HCT116 (cell line): ENCODE data around the gene DCAF5. TPM values are rescaled to one million over a fixed set of nuclear protein-coding genes. Genes with fewer than 3 reads are reported as not detected.

Experiments
- ATAC-seq: fragments of 200-7000 bp; cut with Tn5 transposase; 2 replicates; pipeline ENCODE4 v1.9.1; 2020; ENCODE audit warnings: mild to moderate bottlenecking, moderate library complexity
- BruUV-seq: library from RNA; stranded (reverse); fragments of 400-500 nt; replicated peaks from 2 replicates; lab custom pipeline; 2021; lab: Mats Ljungman, UMichigan
- CTCF ChIA-PET: fragments of 300-600 bp; sonication (Branson Sonifier 250); formaldehyde crosslinking; loops from one replicate; lab custom pipeline; 2021; ENCODE audit warnings: antibody characterized with exemption; lab: Charles Lee
- POLR2A ChIA-PET: fragments of 300-600, 350-600 bp; sonication (Branson Sonifier 250); formaldehyde crosslinking; loops from one replicate; lab custom pipeline; 2021; ENCODE audit warnings: antibody characterized with exemption; lab: Charles Lee
- RAD21 ChIA-PET, 2 experiments: fragments of 300-600 bp; sonication (Branson Sonifier 250); formaldehyde crosslinking; loops; one replicate each; lab custom pipeline; 2023; ENCODE audit warnings: low total read pairs in 2 of 2; ENCODE audit not compliant: uncharacterized antibody in 2 of 2, unreplicated experiment in 2 of 2, low non-redundant PET in 1 of 2; lab: Charles Lee
- DNase-seq: peaks from one replicate; pipeline ENCODE4 v3.0.0-alpha.2; 2010; ENCODE audit warnings: low read depth, low spot score
- H2AFZ ChIP-seq: fragments of 200-600 bp; shearing (Covaris generic), sonication (generic); 2 replicates; pipeline ENCODE4 v1.6.1; 2017; ENCODE audit warnings: low read depth, mixed run types, mixed read lengths, antibody characterized with exemption, low read length; ENCODE audit not compliant: poor library complexity, severe bottlenecking
- H3K27ac ChIP-seq: 2 replicates; pipeline ENCODE4 v1.5.1; 2012; ENCODE audit warnings: low read depth, low read length
- H3K27me3 ChIP-seq: fragments of 200-600 bp; sonication (generic); 2 replicates; pipeline ENCODE4 v1.6.1; 2016; ENCODE audit warnings: mixed run types, low read length, mixed read lengths; ENCODE audit not compliant: insufficient read depth
- H3K36me3 ChIP-seq, 2 experiments: fragments of 200-500 bp in 1 of 2; fragments of 200-600 bp in 1 of 2; sonication (Bioruptor generic) in 1 of 2; sonication (generic) in 1 of 2; 2 replicates each; pipeline versions ENCODE4 v1.5.1 to v1.6.1; 2014 to 2016; ENCODE audit warnings: low read length in 2 of 2, inconsistent platforms in 1 of 2, mixed read lengths in 1 of 2, mixed run types in 1 of 2; ENCODE audit not compliant: insufficient read depth in 2 of 2, control insufficient read depth in 1 of 2
- H3K4me1 ChIP-seq, 2 experiments: fragments of 200-600 bp in 1 of 2; sonication (generic) in 1 of 2; 2 replicates each; pipeline versions ENCODE4 v1.5.1 to v1.6.1; 2012 to 2017; ENCODE audit warnings: low read length in 2 of 2, inconsistent platforms in 1 of 2, mild to moderate bottlenecking in 1 of 2, mixed read lengths in 1 of 2, mixed run types in 1 of 2, moderate library complexity in 1 of 2; ENCODE audit not compliant: insufficient read depth in 2 of 2, control insufficient read depth in 1 of 2
- H3K4me2 ChIP-seq: fragments of 200-600 bp; sonication (generic); 2 replicates; pipeline ENCODE4 v1.6.1; 2017; ENCODE audit warnings: mixed run types, low read length, mixed read lengths
- H3K4me3 ChIP-seq, 2 experiments: fragments of 200-600 bp in 1 of 2; sonication (generic) in 1 of 2; replicated peaks in 1 of 2; 2 replicates each; pipeline ENCODE4 v1.5.1; 2011 to 2016; ENCODE audit warnings: low read length in 2 of 2, control low read depth in 1 of 2, low read depth in 1 of 2, mild to moderate bottlenecking in 1 of 2, mixed read lengths in 1 of 2, mixed run types in 1 of 2
- H3K79me2 ChIP-seq: fragments of 200-600 bp; sonication (generic); 2 replicates; pipeline ENCODE4 v1.6.1; 2017; ENCODE audit warnings: mild to moderate bottlenecking, mixed run types, low read length, moderate library complexity, mixed read lengths; ENCODE audit not compliant: insufficient read depth
- H3K9ac ChIP-seq: fragments of 200-600 bp; sonication (generic); 2 replicates; pipeline ENCODE4 v1.6.1; 2016; ENCODE audit warnings: low read length, mixed read lengths
- H3K9me2 ChIP-seq: fragments of 200-600 bp; sonication (generic), shearing (Covaris generic); 2 replicates; pipeline ENCODE4 v1.6.1; 2017; ENCODE audit warnings: mixed run types, mild to moderate bottlenecking, moderate library complexity; ENCODE audit not compliant: insufficient read depth
- H3K9me3 ChIP-seq, 2 experiments: fragments of 200-500 bp in 1 of 2; fragments of 200-600 bp in 1 of 2; sonication (Bioruptor generic) in 1 of 2; sonication (generic) in 1 of 2; 2 replicates each; pipeline ENCODE4 v1.6.1; 2014 to 2017; ENCODE audit warnings: low read length in 2 of 2, mixed read lengths in 2 of 2, inconsistent platforms in 1 of 2, low read depth in 1 of 2, mild to moderate bottlenecking in 1 of 2, mixed run types in 1 of 2, moderate library complexity in 1 of 2; ENCODE audit not compliant: control insufficient read depth in 1 of 2, insufficient read depth in 1 of 2
- H4K20me1 ChIP-seq: fragments of 200-600 bp; sonication (generic), shearing (Covaris generic); 2 replicates; pipeline ENCODE4 v1.6.1; 2017; ENCODE audit warnings: mixed run types, mild to moderate bottlenecking, moderate library complexity; ENCODE audit not compliant: insufficient read depth
- CBX3 ChIP-seq: IDR thresholded peaks from 2 replicates; pipeline ENCODE4 v1.6.1; 2012; ENCODE audit warnings: low read depth
- CEBPB ChIP-seq: IDR thresholded peaks from 2 replicates; pipeline ENCODE4 v1.6.1; 2012; ENCODE audit warnings: low read depth
- CTCF ChIP-seq, 3 experiments: fragments of 200-600 bp in 1 of 3; sonication (generic) in 1 of 3; IDR thresholded peaks in 2 of 3; conservative IDR thresholded peaks in 1 of 3; 2 replicates each; pipeline ENCODE4 v1.5.1; 2012 to 2017; ENCODE audit warnings: low read depth in 2 of 3, low read length in 2 of 3, antibody characterized with exemption in 1 of 3, borderline replicate concordance in 1 of 3, control low read depth in 1 of 3, mild to moderate bottlenecking in 1 of 3, mixed read lengths in 1 of 3, mixed run types in 1 of 3, moderate library complexity in 1 of 3; ENCODE audit not compliant: insufficient read depth in 1 of 3
- EZH2 ChIP-seq: fragments of 200-600 bp; sonication (generic); IDR thresholded peaks from 2 replicates; pipeline ENCODE4 v1.6.1; 2017; ENCODE audit warnings: antibody characterized with exemption, mixed run types
- MAX ChIP-seq: IDR thresholded peaks from 2 replicates; pipeline ENCODE4 v1.6.1; 2012
- POLR2A ChIP-seq: IDR thresholded peaks from 2 replicates; pipeline ENCODE4 v1.7.0; 2011; ENCODE audit warnings: borderline replicate concordance; ENCODE audit not compliant: insufficient read depth, insufficient read length; ENCODE audit errors: extremely low read depth
- POLR2AphosphoS5 ChIP-seq: IDR thresholded peaks from 2 replicates; pipeline ENCODE4 v1.6.1; 2011; ENCODE audit warnings: mild to moderate bottlenecking, low read depth, low read length, moderate library complexity
- SIN3A ChIP-seq: IDR thresholded peaks from 2 replicates; pipeline ENCODE4 v1.6.1; 2012; ENCODE audit warnings: low read depth
- TCF7L2 ChIP-seq: IDR thresholded peaks from 2 replicates; pipeline ENCODE4 v1.7.0; 2011; ENCODE audit warnings: borderline replicate concordance, inconsistent platforms; ENCODE audit not compliant: insufficient read depth, insufficient read length; ENCODE audit errors: extremely low read depth
- ZFX ChIP-seq: fragments of 450-650 bp; IDR thresholded peaks from 2 replicates; pipeline ENCODE4 v1.6.1; 2017
- intact Hi-C: fragments of 100-400 bp; cut with micrococcal nuclease; formaldehyde crosslinking; loops from 2 replicates; pipeline ENCODE4 v1.10.0; 2022
- total RNA-seq: library from RNA; stranded (reverse); gene quantifications from one replicate; pipeline ENCODE4 v1.2.1, GENCODE V29; 2021; ENCODE audit not compliant: unreplicated experiment

DCAF5 gene
- total RNA-seq, 1 experiment from 2014 or later, result 27.1 TPM

GRCh38 chr14:69004731-69005431 is 148.0 kb downstream of the DCAF5 start:
- ATAC-seq, result peak; percentile 16; the same call in 1 of the 2 replicates
- CTCF ChIA-PET, result no interaction called here
- TF ChIP-seq POLR2AphosphoS5 (no peak), CEBPB (no peak), CTCF (IDR thresholded peaks at IDR 0.05 in 2 of 3, conservative IDR thresholded peaks at IDR 0.05 in 1 of 3; ENCODE audit: borderline replicate concordance in 1 of 3, insufficient read depth in 1 of 3, low read depth in 2 of 3, low read length in 2 of 3) (no peak), CBX3 (no peak), MAX (no peak), SIN3A (no peak), POLR2A (no peak), EZH2 (no peak), TCF7L2 (no peak), ZFX (no peak)
- TF ChIP-seq, all 23 proteins: peak for 0
- POLR2A ChIA-PET, result interaction anchor here (1.2 kb wide), 1 partner anchor 25 kb away, joined by 3 read pairs; the partner anchor contains the start of gene ACTN1
- H4K20me1 ChIP-seq, result no peaks in the 10 kb centered on the region
- H3K4me2 ChIP-seq, result peak overlapping the region; percentile 69
- H2AFZ ChIP-seq, result peak overlapping the region; percentile 93
- H3K9me2 ChIP-seq, result no peaks in the 10 kb centered on the region
- RAD21 ChIA-PET, result no interaction called here
- no peak overlapping the region for H3K27ac ChIP-seq
- H3K4me3 ChIP-seq, result peak overlapping the region in 1 of 2 experiments; percentile 35; a peak in 2 of 4 replicates
- no peak overlapping the region for H3K9ac ChIP-seq
- no peaks in the 10 kb centered on the region for H3K9me3 ChIP-seq
- no TSS peak for BruUV-seq
- intact Hi-C loops, result loop anchor here (5.0 kb wide), 1 partner anchor 93 kb away; no protein-coding TSS in a partner anchor
- H3K4me1 ChIP-seq, result peaks cover 13 to 19% of the 10 kb centered on the region in 2 experiments
- no peaks in the 10 kb centered on the region for H3K79me2 ChIP-seq
- H3K27me3 ChIP-seq, result no peaks in the 10 kb centered on the region
- no peak for DNase-seq
- no peaks in the 10 kb centered on the region for H3K36me3 ChIP-seq
